Cortex of kidney (tissue), 1 donor: ENCODE data around the gene RNF2.
"Not testable (repeated sequence)": the region's sequence is repeated elsewhere in the genome, so short reads cannot be mapped to it uniquely, and the experiment has no call there.

Experiments
- DNase-seq: peaks from one replicate; lab custom pipeline; 2025; lab: John Stamatoyannopoulos, UW

The RNF2 gene

DNA sequence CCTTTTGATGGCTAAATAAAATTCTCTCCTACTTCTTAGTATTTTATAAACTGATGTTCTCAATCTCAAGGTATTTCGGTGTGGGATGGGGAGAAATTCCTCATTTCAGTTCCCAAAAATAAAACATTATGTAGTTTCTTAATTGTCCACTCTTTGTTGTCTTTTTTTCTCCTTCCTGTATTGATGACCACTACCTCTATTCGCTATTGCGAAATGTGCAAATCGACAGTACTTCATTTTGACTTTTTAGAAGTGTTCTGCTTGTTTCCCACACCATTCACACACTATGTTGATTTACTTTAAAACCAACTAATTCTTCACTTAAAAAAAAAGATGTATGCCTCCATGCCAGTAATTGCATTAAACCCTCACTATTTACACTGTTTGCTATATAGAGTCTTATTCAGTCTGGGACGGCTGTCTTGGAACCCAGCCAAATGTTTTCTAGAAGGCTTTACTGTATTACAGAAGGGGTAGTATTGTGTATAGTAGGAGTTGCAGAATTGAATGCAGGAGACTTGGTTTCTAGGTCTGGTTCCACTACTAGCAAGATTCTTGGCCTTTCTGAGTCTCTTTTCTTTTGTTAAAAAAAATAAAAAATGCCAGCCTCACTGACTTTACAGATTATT is 5.6 kb downstream of the RNF2 start:
- no peak for DNase-seq

- DNase-seq: no peak
These were observed 7.8 kb downstream of the RNF2 start for GRCh38 chr1:185053204-185053603.

DNA sequence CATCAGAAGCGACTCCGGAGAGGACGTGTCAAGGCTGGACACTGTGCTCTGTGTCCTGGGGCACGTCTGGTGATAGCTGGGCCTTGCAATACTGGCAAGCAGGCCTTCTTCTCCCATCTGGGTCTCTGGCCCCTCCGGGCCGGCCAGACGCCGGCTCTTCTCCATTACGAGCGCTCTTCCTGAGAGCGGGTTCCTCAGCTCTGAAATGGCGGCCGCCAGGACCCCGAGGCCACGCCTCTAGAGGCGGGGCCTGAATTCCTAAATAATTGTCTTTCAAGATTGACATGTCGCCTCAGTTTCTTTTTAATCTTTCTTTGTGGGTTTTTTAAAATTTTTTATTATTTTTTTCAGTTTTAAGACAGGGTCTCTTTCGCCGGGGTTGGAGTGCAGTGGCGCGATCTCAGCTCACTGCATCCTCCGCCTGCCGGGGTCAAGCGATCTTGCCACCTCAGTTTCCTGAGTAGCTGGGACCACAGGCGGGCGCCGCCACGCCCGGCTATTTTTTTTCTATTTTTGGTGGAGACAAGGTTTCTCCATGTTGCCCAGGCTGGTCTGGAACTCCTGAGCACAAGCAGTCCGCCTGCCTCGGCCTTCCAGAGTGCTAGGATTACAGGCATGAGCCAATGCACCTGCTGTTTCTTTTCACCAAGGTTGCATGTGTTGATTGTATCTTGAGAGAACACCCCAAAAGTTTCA is 9.2 kb downstream of the RNF2 start:
- DNase-seq: no peak

GRCh38 chr1:185058110-185058509 is 12.8 kb downstream of the RNF2 start:
- no peak for DNase-seq

GRCh38 chr1:185058876-185059275 is 13.5 kb downstream of the RNF2 start:
- DNase-seq: no peak

GRCh38 chr1:185059950-185060571 is 14.7 kb downstream of the RNF2 start:
- DNase-seq: no peak

DNA sequence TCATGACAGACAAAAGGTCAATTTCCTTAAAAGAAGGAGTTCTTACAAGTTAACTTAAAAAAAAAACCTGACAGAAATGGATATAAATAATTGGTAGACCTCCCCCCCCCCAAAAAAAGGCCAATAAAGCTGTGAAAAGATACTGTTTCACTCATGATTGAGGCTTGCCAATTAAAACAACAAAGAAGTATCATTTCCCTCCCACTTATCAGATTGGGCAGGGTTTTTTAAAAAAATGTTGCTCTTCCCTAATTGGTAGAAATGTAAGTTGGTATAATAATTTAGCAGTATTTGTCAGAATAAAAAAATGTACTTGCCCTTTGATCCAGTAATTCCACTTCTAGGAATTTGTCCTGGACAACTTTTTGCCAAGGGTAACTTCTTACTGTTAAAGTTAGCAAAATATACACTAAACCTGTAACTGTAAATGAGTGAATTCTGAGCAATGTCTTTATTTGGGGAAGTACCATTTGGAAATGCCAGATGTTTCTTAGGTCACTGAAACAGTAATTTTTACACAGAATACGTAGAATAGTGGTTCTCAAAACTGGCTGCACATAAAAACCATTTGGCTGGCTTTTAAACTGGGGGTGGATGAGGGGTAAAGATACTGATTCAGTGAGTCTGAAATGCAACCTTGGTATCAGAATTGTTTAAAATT is 17.5 kb downstream of the RNF2 start:
- DNase-seq: no peak

DNA sequence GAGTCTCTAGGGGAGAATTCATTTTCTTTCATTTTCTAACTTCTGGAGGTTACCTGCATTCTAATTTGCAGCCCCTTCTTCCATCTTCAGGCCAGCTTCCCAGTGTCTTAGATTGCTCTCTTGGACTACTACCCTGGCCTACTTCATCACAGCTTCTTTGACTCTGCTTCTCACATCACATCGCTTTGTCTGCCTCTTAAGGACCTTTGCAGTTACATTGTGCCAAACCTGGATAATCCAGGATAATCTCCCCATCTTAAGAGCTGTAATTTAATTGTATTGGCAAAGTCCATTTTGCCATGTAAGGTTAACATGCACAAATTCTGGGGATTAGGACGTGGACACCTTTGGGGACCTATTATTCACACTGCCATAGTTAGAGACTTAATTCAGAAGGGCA is 18.4 kb downstream of the RNF2 start:
- no peak for DNase-seq

- DNase-seq: not testable (repeated sequence)
These were observed 19.6 kb downstream of the RNF2 start for GRCh38 chr1:185065006-185065405.

GRCh38 chr1:185066181-185066580 is 20.8 kb downstream of the RNF2 start:
- no peak for DNase-seq

- DNase-seq: no peak
These were observed 23.0 kb downstream of the RNF2 start for GRCh38 chr1:185068341-185068740.

- DNase-seq: no peak
These were observed 23.9 kb downstream of the RNF2 start for GRCh38 chr1:185069202-185069772.

- no peak for DNase-seq
These were observed 24.7 kb downstream of the RNF2 start for GRCh38 chr1:185070051-185070450.

DNA sequence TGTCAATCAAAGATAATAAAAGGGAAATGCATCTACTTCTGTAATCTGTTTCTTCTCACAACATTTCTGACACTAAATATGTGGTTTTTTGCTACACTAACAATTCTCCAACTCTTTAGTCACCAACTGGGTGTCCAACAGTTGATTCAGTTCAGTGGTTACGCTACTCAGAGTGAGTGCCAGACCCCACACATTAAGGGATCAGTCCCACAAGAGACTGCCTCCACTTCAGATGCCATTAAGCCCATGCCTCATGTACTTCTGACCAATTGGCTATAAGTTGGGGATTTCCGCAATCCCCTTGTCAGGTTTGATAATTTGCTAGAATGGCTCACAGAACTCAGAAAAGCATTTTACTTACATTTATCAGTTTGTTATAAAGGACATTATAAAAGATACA is 28.4 kb downstream of the RNF2 start:
- DNase-seq: no peak

- no peak for DNase-seq
These were observed 28.9 kb downstream of the RNF2 start for GRCh38 chr1:185074307-185074706.

GRCh38 chr1:185075476-185075875 is 30.1 kb downstream of the RNF2 start:
- no peak for DNase-seq

- DNase-seq: no peak
These were observed 32.0 kb downstream of the RNF2 start for GRCh38 chr1:185077374-185077773.

DNA sequence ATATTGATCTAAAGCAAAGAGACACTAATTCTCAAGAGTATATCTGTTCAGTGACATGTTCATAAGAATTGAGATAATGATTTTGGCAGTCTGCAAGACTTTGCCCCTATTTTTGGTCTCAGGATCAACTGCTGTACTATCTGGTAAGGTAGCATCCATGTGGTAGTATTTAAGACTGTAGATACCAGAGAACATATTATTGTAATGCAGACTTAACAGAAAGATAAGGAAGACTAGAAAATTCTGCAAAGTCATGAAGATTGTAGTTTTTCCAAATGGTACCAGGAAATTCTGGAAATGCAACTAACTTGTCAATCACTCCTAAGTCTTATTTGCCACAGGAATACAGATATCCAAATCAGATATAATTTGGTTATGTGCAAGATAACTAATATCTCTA is 35.1 kb downstream of the RNF2 start:
- DNase-seq: no peak

- no peak for DNase-seq
These were observed 38.5 kb downstream of the RNF2 start for GRCh38 chr1:185083818-185084217.

DNA sequence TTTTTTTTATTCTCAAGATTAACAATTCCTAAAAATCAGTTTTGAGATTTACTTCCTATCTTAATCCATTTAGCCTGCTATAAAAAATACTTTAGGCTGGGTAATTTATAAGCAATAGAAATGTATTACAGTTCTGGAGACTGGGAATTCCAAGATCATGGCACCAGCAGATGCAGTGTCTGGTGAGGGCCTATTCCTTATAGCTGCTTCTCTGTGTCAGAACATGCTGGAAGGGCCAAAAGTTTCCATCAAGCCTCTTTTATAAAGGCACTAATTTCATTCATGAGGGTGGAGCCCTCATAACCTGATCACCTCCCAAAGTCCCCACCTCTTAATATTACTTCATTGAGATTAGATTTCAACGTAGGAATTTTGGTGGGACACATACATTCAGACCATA is 41.7 kb downstream of the RNF2 start:
- DNase-seq: no peak

DNA sequence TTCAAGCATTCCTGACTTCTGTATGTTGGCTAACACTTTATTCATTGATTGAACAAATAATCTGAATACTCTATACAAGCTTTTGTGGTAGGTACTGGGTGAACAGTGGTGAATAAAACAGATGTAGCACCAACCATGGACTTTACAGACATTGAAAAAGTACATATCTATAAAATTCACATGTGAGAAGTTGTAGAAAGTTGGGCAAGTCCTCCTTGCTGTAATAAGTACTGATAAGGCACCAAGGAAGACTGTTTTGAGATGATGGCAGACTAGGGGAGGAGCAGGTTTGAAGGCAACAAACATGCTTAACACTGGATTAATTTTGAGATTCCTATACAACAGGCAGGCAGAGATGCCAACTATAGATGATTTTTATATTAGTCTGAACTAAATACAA is 42.4 kb downstream of the RNF2 start:
- DNase-seq: no peak

DNA sequence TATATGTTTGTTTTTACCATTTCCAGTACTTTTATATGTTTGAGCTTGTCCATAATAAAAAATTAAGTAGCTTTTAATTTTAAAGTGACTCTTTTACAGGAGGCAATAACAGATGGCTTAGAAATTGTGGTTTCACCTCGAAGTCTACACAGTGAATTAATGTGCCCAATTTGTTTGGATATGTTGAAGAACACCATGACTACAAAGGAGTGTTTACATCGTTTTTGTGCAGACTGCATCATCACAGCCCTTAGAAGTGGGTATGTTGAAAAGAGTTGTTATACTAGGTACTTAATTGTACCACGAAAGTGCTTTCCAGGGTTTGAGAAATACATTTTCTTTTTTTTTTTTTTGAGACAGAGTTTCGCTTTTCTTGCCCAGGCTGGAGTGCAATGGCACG is 46.1 kb downstream of the RNF2 start:
- DNase-seq: no peak

GRCh38 chr1:185094761-185095160 is 49.4 kb downstream of the RNF2 start:
- no peak for DNase-seq
